Activated T-helper 9 cell treated with anti-CD3 and anti-CD28 coated beads, Interleukin-2, amount 50 U/mL, for 16 hours (primary cell): ENCODE results near the gene NUP153.
"Not testable (repeated sequence)": the region's sequence is repeated elsewhere in the genome, so short reads cannot be mapped to it uniquely, and the experiment has no call there.

Experiments used
- DNase-seq: peaks from one replicate; pipeline ENCODE4 v3.0.0-alpha.2; 2020; ENCODE audit warnings: low read depth

The NUP153 gene

DNA sequence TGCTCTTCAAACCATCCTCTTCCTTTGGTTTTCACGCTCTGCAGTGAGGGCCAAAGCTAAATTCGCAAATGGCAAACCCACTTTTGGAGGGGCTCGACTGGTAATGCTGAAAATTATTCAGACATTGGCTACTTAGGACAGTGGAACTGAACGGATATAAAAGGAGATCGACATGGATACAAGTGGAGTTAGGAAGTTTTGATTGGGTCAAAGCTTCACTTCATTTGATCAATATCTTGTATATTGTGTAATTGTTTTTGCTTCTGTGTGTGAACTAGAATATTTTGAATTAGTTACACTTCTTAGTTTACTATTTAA is 105.4 kb downstream of the NUP153 start:
- no peak for DNase-seq

DNA sequence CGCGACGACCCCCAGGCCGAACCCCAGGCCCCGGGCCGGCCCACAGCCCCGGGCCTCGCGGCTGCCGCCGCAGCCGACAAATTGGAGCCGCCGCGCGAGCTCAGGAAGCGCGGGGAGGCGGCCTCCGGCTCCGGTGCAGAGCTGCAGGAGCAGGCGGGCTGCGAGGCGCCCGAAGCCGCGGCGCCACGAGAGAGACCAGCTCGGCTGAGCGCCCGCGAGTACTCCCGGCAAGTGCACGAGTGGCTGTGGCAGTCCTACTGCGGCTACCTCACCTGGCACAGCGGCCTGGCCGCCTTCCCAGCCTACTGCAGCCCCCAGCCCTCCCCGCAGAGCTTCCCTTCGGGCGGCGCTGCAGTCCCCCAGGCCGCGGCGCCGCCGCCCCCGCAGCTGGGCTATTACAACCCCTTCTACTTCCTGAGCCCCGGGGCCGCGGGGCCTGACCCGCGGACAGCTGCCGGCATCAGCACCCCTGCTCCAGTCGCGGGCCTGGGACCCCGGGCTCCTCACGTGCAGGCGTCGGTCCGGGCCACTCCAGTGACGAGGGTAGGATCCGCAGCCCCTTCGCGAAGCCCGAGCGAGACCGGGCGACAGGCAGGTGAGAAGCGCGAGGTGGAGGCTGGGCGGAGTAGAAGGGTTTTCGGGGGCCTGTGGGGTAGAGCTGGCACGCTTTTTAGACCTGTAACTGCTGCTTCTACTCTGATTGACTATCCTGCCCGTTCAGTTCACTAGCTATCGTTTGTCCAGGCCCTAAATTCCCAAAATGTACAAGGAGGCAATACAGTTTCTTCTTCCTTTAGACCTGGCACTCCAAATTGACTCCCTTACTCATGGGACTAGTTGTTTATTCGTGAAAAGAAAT is 106.0 kb downstream of the NUP153 start:
- peak; percentile 27 for DNase-seq

DNA sequence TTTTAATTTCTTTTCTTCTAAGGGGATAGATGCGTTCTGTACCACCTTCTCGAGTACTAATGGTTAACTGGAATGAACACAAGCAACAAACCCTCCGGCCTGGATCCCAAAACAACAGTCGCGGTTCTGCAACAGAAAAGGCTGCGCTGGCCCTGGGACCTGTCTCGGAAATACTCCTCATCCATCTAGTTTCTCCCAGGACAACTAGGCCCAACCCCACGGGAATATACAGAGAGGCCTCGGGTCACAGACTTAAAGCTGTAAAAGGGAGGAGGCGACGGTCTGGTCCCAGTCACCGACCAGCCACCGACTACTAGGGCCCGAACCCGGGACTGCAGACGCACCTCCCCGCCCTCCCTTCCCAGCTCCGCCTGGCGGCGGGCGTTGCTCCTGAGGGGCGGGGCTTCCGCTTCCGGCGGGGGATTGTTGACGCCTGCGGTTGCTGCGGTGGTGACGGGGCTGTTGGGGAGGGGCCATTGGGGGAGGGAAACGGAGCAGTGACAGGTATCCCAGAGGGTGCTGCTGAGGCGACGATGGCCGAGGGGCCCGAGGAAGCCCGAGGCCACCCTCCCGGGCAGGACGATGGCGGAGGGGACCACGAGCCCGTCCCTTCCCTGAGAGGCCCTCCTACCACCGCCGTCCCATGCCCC is 106.7 kb downstream of the NUP153 start, which contains the start of gene FAM8A1:
TSS of gene FAM8A1 (plus strand) at position 426 of the 650 bp plus-strand sequence. CDS start at position 534, 108 bp downstream.
- DNase-seq = peak; percentile 91

DNA sequence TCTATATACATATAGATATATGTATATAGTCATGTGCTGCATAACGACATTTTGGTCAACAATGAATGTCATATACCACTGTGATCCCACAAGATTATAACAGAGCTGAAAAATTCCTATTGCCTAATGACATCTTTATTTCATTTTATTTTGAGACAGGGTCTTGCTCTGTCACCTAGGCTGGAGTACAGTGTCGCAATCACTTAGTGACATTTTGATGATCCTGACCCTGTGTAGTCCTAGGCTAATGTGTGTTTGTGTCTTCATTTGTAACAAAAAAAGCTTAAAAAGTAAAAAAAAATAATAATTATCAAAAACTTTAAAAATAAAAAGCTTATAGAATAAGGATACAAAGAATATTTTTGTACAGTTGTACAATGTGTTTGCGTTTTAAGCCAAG is 110.6 kb downstream of the NUP153 start:
- DNase-seq = no peak

DNA sequence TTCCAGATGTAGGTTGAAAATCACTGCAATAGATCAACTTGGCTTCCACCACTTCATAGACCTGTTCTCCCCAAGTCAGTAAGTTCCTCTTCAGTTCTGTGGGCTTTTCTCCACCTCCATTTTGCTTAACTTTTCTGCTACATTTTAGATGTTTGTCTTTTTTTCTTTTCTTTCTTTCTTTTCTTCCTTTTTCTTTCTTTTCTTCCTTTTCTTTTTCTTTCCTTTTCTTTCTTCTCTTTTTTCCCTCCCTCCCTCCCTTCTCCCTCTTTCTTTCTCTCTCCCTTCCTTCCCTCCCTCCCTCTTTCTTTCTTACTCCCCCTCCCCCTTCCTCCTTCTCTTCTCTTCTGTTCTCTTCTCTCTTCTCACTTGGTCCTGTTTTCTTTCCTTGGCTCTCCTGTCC is 113.5 kb downstream of the NUP153 start:
- DNase-seq = no peak

DNA sequence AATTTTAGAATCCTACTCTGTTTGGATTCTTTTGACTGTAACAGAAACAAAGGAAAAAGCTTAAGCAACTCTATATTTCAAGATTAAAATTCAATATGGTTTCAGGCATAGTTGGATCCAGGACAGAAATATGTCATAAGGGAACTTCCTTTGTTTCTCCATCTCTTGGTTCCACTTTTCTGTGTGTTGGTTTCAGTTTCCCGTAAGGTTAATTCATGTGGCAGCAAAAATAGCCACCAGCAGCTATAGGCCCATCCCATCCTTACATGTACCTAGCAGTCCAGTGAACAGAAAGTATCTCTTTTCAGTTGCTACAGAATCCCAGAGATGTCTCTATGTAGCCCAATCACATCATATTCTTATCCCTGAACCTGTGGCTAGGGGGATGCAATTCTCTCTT is 115.4 kb downstream of the NUP153 start:
- DNase-seq = no peak

DNA sequence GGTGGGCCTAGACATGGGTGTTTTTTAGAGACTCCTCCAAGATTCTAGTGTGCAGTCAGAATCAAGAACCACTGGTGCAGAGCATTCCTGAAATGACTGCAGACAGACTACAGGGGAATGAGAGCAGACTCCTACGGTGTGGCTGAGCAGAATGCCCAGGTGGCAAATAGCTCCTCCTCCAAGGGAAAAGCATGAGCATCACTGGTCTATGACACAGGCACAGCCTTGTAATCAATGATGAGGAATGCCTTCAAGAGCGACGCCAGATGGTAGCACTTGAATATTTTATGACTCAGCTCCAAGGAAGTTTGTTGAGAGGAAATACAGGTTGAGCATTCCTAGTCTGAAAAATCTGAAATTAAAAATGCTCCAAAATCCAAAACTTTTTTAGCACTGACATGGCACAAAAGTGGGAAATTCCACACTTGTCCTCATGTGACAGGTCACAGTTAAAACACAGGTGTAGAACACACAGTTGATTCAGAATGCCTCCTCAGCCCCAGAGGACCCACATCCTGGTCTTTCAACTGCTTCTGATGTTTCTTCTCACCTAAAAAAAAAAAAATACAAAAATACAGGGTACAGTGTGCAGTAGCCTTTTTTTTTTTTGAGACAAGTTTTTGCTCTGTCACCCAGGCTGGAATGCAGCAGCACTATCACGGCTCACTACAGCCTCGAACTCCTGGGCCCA is 117.2 kb downstream of the NUP153 start:
- no peak for DNase-seq

DNA sequence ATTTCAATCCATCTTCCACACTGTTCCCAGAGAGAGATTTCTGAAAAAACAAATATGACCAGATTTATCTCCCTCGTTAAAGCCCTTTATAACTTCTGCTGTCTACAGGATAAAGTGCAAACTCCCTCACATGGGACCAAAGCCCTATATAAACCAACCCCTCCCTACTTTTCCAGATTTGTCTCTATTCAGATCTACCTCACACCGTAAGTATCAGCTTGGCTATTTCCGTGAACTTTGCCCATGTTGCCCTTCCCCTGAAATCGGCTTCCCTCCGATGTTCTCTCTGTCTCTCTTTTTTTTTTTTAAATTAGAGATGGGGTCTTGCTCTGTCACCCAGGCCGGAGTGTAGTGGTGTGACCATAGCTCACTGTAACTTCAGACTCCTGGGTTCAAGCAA is 118.7 kb downstream of the NUP153 start:
- DNase-seq = no peak

DNA sequence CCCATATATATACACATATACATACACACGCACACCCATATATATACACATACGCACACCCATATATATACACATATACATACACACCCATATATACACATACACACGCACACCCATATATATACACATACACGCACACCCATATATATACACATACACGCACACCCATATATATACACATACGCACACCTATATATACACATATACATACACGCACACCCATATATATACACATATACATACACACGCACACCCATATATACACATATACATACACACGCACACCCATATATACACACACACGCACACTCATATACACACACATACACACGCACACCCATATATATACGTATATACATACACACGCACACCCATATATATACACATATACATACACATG is 120.1 kb downstream of the NUP153 start:
- DNase-seq = not testable (repeated sequence)

DNA sequence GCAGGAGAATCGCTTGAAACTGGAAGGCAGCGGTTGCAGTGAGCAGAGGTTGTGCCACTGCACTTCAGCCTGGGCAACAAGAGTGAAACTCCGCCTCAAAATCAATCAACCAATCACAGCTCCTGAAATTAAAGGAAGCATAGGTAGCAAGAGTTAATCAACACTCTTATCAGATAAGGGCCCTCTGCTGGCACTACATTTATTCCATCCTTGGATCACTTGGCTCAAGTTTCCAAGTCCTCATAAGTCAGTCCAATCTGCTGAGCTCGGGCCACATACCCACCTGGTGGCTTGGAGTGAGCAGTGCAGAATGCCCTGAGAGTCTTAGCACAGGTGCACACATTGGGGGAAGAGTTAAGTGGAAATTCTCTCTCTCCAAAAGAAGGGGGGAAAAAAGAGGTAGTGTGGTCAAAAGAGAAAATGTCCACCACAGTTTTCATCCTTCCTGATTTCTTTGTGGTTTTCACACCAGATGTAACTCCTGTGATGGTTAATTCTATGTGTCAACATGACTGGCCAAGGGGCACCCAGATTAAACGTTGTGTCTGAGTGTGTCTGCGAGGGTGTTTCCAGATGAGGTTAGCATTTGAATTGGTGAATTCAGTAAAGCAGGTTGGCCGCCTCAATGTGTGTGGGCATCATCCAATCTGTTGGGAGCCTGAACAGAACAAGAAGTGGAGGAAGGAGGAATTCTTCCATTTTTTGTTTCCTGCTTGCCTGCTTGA is 120.8 kb downstream of the NUP153 start:
- DNase-seq = no peak

DNA sequence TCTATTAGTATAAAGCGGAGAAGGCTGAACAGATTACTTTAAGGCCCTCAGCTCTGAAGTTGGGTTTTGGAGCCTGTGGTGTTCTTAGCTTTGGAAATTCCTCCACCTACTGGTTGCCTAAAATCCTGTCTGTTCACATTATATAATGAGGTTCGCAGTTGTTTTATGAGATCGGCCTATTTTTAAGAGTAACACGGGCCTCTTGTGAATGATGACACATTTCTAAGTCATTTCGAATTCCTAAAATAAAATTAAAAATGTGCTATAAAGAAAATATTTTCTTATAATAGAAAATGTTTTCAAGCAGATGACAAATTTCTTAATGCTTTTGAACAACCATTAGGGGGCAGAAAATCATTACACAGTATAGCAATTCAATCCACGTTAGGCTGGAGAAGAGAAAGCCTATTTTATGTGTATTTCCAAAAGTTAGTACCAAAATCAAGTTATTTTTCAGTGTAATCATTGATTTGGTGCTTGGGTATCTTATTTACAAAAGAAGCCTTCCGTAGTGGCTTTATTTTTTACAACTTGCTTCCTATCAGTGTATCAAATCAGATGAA is 122.4 kb downstream of the NUP153 start:
- DNase-seq = no peak

DNA sequence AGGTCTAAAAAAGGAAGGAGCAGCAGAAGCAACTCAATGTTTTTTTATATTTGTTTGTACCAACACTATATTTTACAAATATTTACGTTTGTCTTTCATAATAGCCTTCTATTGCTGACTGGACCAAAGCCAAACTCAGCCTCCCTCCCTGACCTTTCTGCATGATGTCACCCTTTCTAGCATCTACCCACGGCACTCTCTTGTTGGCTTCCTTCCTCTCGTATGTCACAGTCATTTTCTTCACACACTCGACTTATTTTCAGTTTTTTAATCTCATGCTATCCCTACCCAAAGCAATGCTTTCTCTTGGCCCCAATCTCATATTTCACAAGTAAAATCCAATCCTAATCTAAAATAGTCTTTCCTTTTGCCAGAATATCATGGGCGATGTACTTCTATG is 122.9 kb downstream of the NUP153 start:
- DNase-seq = no peak

DNA sequence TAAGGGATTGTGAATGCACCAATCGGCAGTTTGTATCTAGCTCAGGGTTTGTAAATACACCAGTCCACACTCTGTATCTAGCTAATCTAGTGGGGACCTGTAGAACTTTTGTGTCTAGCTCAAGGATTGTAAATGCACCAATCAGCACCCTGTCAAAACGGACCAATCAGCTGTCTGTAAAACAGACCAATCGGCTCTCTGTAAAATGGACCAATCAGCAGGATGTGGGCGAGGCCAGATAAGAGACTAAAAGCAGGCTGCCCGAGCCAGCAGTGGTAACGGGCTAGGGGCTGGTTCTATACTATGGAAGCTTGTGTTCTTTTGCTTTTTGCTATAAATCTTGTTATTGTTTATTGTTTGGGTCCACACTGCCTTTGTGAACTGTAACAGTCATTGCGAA is 125.4 kb downstream of the NUP153 start:
- not testable (repeated sequence) for DNase-seq

DNA sequence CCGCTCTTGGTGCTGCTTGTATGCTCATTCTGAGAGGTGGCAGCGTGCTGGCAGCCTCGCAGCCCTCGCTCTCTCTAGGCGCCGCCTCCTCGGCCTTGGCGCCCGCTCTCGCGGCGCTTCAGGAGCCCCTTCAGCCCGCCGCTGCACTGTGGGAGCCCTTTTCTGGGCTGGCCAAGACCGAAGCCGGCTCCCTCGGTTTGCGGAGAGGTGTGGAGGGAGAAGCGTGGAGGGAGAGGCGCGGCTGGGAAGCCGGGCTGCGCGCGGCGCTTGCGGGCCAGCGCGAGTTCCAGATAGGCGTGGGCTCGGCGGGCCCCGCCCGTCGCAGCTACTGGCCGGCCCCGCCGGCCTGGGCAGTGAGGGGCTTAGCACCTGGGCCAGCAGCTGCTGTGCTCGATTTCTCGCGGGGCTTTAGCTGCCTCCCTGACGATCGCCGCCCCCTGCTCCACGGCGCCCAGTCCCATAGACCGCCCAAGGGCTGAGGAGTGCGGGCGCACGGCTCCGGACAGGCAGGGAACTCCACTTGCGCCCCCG is 126.1 kb downstream of the NUP153 start:
- no peak for DNase-seq

DNA sequence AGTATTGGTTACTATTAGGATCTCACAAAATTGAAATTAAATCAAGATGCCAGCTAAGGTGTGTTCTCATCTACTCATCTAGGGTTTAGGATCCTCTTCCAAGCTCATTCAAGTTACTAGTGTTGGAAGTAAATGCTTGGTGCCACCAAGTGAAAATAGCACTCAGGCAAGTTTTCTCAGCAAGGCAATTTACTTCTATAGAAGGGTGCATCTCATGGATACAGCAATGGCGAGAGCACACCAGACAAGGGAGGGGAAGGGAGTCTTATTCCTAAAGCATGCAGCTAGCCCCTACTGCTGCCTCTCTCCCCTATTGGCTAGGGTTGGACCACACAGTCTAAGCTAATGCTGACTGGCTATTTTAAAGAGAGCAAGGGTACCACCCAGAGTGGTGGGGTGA is 129.7 kb downstream of the NUP153 start:
- no peak for DNase-seq

DNA sequence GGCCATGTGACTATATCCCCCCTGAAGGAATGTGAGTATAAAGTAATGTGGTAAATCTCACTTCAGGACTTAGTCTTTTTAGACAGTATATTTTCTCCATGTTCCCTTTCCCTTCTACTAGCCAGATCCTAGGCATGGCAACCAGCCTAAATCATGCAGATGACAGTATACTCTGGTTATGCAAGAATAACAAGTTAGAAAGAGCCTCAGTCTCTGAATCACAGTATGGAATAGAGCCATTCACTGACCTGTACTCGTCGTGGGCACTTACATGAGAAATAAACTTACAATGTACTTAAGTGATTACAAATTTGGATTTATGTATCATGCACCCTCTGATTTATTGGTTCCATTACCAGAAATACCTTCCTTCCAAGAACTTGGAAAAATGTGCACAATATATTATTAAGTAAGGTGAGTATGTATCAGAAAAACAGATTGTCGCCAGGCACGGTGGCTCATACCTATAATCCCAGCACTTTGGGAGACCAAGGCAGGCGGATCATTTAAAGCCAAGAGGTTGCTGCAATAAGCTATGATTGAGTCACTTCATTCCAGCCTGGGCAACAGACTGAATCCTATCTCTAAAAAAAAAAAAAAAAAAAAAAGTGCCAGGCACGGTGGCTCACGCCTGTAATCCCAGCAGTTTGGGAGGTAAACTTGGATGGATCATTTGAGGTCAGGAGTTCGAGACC is 131.7 kb downstream of the NUP153 start:
- DNase-seq = no peak

DNA sequence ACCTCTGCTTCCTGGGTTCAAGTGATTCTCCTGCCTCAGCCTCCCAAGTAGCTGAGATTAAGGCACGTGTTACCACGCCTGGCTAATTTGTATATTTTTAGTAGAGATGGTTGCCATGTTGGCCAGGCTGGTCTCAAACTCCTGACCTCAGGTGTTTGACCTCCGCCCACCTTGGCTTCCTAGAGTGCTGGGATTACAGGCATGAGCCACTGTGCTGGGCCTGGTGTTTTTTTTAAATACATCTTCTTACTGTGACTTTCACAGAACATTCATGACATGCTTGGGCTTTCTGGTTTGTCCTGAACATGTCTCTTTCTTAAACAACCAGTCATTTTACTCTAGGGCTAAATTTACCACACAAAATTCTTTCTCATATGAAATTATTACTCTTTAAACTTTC is 141.3 kb downstream of the NUP153 start:
- DNase-seq = no peak
